Endothelial cell of umbilical vein (primary cell): ENCODE measurements around the gene DLGAP1.

ENCODE experiments used
- POLR2A ChIP-seq: IDR thresholded peaks from 2 replicates; pipeline ENCODE4 v1.6.1; 2012; ENCODE audit warnings: low read depth, mild to moderate bottlenecking, control low read depth, low read length
- POLR2AphosphoS5 ChIP-seq: IDR thresholded peaks from 2 replicates; pipeline ENCODE4 v1.6.1; 2012; ENCODE audit warnings: low read depth, mild to moderate bottlenecking, control low read depth, low read length, moderate library complexity; ENCODE audit not compliant: insufficient read depth

DNA sequence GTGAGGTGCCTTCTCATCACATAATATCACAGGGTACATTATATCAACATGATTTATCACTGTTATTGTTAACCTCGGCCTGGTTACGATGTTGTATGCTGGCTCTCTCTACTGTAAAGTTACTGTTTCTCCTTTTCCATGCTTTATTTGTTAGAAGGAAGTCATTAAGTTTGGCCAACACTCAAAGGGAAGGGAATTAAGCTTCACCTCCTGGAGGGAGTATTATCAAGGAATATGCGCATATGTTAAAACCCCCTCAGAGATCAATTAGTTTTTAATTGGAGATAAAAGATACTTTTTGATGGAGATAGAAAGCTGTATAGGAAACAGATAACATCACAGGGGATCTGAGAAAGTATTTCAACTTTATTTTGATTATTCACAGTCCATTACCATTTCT, 221.6 kb downstream of the DLGAP1 start:
- TF ChIP-seq POLR2A, result no peak
- TF ChIP-seq POLR2AphosphoS5, result no peak
